ENCODE results near the gene SLC6A15. TPM values are rescaled to one million over a fixed set of nuclear protein-coding genes. Genes with fewer than 3 reads are reported as not detected.

SLC6A15 gene
- total and polyA plus RNA-seq, 4 donors = not detected

DNA sequence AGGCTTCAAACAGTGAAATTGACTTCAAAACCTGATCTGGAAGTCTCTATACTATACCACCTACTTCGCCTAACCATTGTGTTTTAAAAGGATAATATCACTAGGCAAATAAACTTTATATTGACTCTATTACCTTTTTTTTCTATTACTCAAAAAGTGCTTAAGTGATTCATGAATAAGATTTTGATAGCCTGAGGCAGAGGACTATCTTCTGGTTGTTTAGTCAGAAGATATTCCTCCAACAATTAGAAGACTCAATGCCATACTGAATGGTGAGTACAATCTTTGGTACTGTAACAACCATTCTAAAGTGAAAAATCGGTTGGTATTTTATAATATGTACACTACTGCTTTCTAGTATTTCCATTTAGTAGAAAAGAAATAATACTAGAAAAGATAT lies 22.8 kb downstream of the SLC6A15 start (continued):
- TF ChIP-seq, protein P1, sequence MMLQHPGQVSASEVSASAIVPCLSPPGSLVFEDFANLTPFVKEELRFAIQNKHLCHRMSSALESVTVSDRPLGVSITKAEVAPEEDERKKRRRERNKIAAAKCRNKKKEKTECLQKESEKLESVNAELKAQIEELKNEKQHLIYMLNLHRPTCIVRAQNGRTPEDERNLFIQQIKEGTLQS (IDR thresholded peaks at IDR 0.05) = no peak
- TF ChIP-seq EGR1 (IDR thresholded peaks at IDR 0.05; ENCODE audit: low read depth in 2 of 2) (no peak), YY1 (IDR thresholded peaks at IDR 0.05) (no peak), FOXA1 (IDR thresholded peaks at IDR 0.05) (no peak), TAF1 (conservative IDR thresholded peaks at IDR 0.05) (no peak)
- TF ChIP-seq, protein P2, sequence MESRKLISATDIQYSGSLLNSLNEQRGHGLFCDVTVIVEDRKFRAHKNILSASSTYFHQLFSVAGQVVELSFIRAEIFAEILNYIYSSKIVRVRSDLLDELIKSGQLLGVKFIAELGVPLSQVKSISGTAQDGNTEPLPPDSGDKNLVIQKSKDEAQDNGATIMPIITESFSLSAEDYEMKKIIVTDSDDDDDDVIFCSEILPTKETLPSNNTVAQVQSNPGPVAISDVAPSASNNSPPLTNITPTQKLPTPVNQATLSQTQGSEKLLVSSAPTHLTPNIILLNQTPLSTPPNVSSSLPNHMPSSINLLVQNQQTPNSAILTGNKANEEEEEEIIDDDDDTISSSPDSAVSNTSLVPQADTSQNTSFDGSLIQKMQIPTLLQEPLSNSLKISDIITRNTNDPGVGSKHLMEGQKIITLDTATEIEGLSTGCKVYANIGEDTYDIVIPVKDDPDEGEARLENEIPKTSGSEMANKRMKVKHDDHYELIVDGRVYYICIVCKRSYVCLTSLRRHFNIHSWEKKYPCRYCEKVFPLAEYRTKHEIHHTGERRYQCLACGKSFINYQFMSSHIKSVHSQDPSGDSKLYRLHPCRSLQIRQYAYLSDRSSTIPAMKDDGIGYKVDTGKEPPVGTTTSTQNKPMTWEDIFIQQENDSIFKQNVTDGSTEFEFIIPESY (IDR thresholded peaks at IDR 0.05) = no peak

DNA sequence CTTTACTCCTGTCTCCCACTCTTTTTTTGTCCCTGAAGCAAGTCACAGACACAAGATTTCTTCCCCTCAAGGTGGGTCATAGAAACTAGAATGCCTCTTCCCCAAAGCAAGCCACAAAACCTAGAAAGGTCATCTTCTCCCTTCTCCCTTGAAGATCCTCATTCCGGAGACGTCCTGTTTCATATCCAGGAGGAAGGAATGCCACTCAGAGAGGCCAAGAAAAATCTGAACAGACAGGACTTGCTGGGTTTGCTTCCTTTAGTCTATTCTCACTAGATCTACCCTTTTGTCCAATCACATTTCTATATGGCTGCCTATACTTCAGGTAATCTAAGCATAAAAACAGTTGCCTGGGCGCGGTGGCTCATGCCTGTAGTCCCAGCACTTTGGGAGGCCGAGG lies 23.7 kb downstream of the SLC6A15 start:
- WGBS = 83% methylated on average over 5 of the region's 5 CpGs
- Histone ChIP-seq H3K9me3 (ENCODE audit: control insufficient read depth in 4 of 4, low read length in 3 of 4) (no peaks in the 10 kb centered on the region), H3K4me3 (ENCODE audit: low read depth in 1 of 3, low read length in 3 of 3) (no peak overlapping the region), H3K36me3 (ENCODE audit: control insufficient read depth in 4 of 4, insufficient read depth in 3 of 4, low read depth in 1 of 4, low read length in 3 of 4) (no peaks in the 10 kb centered on the region), H3K27me3 (ENCODE audit: control insufficient read depth in 4 of 4, insufficient read depth in 4 of 4, low read length in 3 of 4) (peaks cover 0 to 7% (median 0%) of the 10 kb centered on the region in 4 donors), H3K9ac (ENCODE audit: low read depth in 1 of 2, low read length in 2 of 2) (no peak overlapping the region), H3K4me1 (ENCODE audit: control insufficient read depth in 4 of 4, insufficient read depth in 4 of 4, low read length in 3 of 4) (no peaks in the 10 kb centered on the region), H3K27ac (ENCODE audit: low read depth in 1 of 2, low read length in 2 of 2) (no peak overlapping the region)
- DNase-seq (ENCODE audit: low spot score) = no peak
- no peak for TF ChIP-seq RAD21 (IDR thresholded peaks at IDR 0.05)
- TF ChIP-seq, protein P1 (IDR thresholded peaks at IDR 0.05) = no peak
- no peak for TF ChIP-seq GABPA (IDR thresholded peaks at IDR 0.05 in 1 of 2, conservative IDR thresholded peaks at IDR 0.05 in 1 of 2)
- TF ChIP-seq SP1 (IDR thresholded peaks at IDR 0.05) = no peak
- TF ChIP-seq HNF4A (conservative IDR thresholded peaks at IDR 0.05) = no peak
- no peak for TF ChIP-seq YY1 (IDR thresholded peaks at IDR 0.05)
- TF ChIP-seq NR2F2 (IDR thresholded peaks at IDR 0.05) = no peak
- no peak for TF ChIP-seq HNF4G (IDR thresholded peaks at IDR 0.05)
- TF ChIP-seq EGR1 (IDR thresholded peaks at IDR 0.05; ENCODE audit: low read depth in 2 of 2) = no peak
- TF ChIP-seq, protein P3, sequence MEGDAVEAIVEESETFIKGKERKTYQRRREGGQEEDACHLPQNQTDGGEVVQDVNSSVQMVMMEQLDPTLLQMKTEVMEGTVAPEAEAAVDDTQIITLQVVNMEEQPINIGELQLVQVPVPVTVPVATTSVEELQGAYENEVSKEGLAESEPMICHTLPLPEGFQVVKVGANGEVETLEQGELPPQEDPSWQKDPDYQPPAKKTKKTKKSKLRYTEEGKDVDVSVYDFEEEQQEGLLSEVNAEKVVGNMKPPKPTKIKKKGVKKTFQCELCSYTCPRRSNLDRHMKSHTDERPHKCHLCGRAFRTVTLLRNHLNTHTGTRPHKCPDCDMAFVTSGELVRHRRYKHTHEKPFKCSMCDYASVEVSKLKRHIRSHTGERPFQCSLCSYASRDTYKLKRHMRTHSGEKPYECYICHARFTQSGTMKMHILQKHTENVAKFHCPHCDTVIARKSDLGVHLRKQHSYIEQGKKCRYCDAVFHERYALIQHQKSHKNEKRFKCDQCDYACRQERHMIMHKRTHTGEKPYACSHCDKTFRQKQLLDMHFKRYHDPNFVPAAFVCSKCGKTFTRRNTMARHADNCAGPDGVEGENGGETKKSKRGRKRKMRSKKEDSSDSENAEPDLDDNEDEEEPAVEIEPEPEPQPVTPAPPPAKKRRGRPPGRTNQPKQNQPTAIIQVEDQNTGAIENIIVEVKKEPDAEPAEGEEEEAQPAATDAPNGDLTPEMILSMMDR (IDR thresholded peaks at IDR 0.05; ENCODE audit: low read depth, low read length, missing input control) = no peak
- no peak for TF ChIP-seq JUND (IDR thresholded peaks at IDR 0.05)
- no peak for TF ChIP-seq TAF1 (conservative IDR thresholded peaks at IDR 0.05)
- TF ChIP-seq FOXA2 (IDR thresholded peaks at IDR 0.05) = no peak
- TF ChIP-seq, protein P4, sequence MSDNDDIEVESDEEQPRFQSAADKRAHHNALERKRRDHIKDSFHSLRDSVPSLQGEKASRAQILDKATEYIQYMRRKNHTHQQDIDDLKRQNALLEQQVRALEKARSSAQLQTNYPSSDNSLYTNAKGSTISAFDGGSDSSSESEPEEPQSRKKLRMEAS (IDR thresholded peaks at IDR 0.05) = no peak
- TF ChIP-seq, protein P2 (IDR thresholded peaks at IDR 0.05) = no peak
- no peak for TF ChIP-seq FOXA1 (IDR thresholded peaks at IDR 0.05)
- no peak for TF ChIP-seq RXRA (IDR thresholded peaks at IDR 0.05)

Measured in liver (tissue), 9 donors.